Stimulated activated CD4-positive, alpha-beta T cell treated with anti-CD3 and anti-CD28 coated beads, Interleukin-1b, Interleukin-23, amount 100 ng/mL, for 24 hours (primary cell): Measurements from ENCODE around the gene GPR160.
"Not testable (repeated sequence)": the region's sequence is repeated elsewhere in the genome, so short reads cannot be mapped to it uniquely, and the experiment has no call there.

Source experiments
- DNase-seq, 4 experiments: peaks; one replicate each; pipeline ENCODE4 v3.0.0-alpha.2; 2020; ENCODE audit warnings: low read depth in 4 of 4, low spot score in 1 of 4

The GPR160 gene

DNA sequence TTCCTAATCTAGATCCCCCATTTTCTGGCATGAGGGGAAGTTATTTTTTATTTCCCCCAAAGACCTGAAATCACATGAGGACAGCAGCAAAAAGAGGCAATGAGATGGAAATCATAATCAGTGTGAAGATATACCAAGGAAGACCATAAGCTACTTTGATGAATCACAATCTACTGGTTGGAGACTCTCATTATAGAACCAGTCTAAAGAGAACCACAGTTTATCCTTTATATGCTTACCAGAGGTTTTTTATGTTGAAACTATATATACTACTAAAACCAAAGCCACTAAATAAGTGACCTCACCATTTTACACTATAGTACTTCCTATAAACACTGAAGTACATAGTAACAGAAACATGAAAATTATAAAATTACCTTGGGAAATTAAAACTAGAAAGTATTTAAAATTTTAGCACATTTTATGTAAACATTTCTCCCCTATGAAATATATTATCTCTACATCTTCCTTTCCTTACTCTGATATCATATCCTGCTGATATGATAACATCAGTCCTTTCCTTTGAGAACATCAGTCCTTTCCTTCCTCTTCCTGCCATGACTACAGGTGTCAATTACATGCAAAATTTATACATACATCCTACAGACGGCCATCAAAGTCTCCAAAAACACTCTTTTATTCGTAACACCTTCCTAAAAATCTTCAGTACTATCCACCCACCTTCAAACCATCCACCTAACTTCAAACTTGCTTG, 71.9 kb downstream of the GPR160 start:
- DNase-seq, result no peak

DNA sequence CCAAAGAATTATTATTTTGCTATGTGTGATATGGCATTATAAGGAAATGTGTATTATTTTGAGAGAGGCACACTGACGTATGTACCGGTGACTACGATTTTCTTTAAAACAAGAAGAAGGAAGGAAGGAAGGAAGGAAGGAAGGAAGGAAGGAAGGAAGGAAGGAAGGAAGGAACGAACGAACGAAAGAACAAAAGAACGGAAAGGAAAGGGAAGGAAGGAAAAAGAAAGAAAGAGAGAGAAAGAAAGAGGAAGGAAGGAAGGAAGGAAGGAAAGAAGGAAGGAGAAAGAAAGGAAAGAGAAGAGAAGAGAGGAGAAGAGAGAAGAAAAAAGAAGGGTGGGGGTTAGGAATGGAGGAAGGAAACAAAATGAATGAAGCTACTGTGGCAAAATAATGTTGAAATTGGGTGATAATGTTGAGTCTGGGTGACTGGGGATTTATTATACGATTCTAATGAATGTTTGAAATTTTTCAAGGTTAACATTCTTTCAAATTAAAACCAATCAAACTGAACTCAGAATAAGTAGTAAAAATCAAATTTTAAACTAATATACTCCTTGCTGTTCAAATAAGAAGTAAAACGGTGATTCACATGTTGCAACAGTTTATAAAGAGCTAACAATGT, 73.5 kb downstream of the GPR160 start:
- DNase-seq, result no peak

DNA sequence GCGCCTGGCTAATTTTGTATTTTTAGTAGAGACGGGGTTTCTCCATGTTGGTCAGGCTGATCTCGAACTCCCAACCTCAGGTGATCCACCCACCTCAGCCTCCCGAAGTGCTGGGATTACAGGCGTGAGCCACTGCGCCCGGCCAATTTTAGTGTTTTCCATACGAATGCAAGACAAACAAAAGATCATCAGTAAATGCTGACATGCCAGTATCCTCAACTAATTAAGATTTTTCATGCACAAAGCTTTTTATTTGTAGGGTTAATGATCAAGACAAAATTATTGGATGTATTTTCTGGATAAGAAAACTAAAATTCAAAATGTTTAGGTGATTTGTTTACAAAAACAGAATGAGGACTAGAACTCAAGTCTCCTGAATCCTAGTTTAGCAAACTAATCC, 76.4 kb downstream of the GPR160 start:
- not testable (repeated sequence) for DNase-seq

DNA sequence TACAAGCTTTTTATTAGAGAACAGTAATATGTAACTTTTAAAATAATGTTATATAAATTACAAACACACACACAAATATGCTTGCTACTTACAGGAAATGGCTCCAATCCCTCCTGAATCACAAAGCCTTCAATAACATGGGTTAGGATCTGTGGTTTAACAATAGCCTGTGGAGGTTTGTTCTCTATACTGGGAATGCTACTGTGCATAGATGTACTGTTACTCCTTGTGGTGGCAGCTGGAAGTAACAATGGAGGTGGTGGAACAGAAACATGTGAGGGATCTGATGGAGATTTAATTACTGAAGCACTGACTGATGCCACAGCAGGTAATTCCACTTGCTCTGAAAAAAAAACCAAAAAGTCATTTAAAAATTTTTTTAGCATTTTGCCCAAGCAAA, 79.3 kb downstream of the GPR160 start:
- DNase-seq, result no peak

DNA sequence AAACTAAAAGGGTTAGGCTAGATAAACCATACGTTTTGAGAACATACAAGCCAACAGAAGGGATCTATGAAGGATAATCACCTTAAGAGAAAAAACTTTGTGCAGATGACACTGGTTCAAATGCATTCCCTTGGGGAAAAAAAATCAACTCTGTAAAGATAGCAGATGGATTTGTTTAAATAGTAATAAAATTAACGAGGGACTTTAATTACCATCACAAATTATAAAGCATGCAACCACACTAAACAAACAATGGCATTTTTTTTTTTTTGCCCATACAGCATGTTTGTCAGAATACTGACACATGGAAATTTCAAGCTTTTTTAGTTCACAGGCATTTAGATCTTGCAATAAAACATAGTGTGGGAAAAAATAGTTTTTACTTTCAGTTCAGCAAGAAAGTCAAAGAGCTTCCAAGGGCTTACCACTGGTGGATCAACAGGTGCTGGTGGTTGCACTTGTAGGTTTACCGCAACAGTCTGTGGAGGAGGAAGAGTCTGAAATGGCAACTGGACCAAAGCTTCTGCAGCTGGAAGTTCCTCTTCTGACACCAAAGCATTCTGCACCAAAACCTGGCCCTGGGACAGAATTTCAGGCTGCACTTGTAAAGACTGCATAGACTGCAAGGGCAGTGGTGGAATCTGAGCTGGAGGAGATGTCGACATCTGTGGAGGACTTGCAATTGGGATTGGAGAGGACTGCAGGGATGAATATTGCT, 90.6 kb downstream of the GPR160 start:
- no peak for DNase-seq

DNA sequence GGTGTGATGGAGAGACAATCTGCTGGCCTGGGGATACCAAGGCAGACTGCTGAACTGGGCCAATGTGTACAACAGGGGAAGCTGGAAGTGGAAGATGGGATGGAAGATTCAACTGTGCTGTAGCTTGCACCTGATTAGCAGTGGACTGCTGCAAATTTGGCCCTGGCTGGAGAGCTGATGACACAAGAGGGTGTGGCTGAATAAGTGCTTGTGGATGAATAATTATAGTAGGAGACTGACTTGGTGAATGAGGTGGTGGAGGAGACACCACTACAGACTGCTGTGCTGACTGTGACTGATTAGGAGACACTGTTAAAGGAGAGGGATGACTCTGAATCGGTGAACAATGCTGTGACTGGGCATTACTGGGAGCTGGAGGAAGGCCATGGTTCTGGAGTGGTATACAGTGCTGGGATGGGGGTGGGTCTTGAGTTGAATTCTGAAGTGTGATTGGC, 91.2 kb downstream of the GPR160 start:
- no peak for DNase-seq

DNA sequence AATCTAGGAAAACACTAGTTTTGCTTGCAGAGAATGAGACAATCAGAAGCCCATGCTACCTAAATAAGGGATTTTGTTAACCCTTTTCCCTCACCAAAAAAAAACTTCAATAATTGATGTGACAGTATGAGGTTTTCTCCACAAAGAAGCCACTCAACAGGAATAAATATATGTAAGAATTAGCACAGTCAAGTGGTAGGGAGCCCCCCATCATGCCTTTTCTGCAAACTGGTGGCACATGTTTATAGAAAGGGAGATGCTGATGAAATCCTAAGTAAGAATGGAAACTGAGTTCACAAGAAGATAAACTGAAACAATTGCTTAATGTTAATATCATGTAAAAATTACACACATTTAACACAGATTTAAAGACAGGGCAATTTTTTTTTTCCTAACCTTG, 92.7 kb downstream of the GPR160 start:
- no peak for DNase-seq

DNA sequence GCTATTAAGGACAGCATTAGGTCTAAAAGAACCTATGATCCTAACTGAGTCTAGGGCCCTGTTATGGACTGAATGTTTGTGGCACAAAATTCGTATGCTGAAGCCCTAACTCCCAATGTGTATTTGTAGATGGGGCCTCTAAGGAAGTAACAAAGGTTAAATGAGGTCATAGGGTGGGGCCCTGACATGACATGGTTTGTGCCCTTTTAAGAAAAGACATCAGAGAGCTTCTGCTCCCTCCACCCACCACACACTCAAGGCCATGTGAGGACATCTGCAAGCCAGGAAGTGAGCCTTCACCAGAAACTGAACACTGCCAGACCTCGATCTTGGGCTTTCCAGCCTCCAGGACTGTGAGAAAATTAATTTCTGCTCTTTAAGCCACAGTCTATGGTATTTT, 94.5 kb downstream of the GPR160 start:
- DNase-seq, result no peak
